HG03520 (cell line): Measurements from ENCODE around the gene BCL11A.

Experiments used
- ATAC-seq: cut with Tn5 transposase; IDR thresholded peaks from one replicate; pipeline ENCODE4 v1.9.1; 2021; ENCODE audit warnings: mild to moderate bottlenecking, moderate library complexity; ENCODE audit not compliant: unreplicated experiment

BCL11A gene

GRCh38 chr2:60472041-60472440 is 81.4 kb downstream of the BCL11A start:
- ATAC-seq = no peak

DNA sequence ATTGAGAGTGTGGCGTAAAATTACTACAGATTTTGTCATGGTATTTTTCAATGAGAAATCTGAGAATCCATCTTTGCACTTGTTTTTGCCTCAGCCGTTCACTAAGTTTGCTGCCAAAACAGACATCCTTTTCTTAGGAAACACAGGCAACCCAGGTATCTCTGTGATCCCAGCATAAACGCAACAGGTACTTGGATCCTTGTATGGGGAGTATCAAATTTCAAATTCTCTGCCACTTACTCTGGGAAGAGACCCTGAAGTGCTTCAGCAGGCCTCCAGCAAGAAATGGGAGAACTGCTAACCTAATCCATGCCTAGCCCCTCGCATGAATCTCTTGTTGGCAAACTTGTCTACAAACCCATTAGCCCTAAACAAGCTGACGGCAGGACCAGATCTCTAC is 83.1 kb downstream of the BCL11A start:
- ATAC-seq = no peak

DNA sequence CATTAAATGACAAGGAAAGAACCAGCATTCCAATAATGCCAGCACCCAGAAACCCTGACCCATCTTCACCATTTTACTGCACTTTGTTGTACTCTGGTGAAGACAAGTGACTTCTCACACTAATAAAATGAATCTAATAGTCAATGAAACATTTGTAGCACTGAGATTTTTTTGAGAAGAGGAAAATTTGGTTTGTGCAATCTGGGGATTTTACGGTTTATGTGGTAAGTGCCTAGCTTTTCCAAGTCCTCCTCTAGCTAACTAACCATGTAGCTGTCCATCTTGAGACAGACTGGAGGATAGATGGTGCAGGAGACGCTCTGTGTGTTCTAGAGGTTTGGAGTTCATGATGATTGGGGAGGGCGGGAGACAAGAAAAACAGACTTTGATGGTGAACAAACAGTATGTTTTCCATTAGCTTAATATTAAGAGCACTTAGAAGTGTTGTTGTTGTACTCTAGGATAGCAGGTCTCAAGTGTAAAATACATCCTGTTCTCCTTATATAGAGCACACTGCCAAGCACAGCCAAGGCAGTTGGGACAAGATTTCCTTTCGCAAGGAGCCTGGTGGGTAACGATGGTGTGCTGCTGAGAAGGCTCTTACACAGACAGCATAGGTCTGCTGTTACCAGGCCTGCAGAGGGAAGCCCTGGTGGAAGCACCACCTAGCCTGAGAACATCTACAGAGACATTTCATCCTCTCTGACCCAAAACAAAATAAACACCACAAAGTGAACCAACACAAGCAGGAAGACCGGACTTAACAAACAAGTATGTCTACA is 83.7 kb downstream of the BCL11A start:
- no peak for ATAC-seq

GRCh38 chr2:60468382-60469085 is 84.9 kb downstream of the BCL11A start:
- ATAC-seq = no peak

- ATAC-seq = no peak
These were observed 87.2 kb downstream of the BCL11A start for GRCh38 chr2:60466161-60466702.

DNA sequence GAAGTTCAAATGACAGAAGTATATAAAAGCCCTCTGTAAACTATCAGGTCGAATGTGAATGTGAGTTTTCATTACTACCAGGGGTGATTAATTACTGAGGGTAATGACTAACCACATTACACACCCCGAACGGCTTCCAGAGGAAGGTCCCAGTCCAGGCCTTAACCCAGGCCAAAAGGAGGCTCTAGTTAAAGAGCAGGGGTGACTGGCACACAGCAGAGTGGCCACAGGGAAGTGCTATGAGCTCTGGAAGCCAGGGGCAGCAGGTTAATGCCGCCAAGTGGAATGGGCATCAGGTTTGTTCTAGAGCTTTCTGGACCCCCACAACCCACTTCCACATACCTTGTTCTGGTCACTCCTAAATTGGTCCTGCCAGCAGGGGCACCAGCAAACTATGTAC is 87.7 kb downstream of the BCL11A start:
- ATAC-seq = no peak

DNA sequence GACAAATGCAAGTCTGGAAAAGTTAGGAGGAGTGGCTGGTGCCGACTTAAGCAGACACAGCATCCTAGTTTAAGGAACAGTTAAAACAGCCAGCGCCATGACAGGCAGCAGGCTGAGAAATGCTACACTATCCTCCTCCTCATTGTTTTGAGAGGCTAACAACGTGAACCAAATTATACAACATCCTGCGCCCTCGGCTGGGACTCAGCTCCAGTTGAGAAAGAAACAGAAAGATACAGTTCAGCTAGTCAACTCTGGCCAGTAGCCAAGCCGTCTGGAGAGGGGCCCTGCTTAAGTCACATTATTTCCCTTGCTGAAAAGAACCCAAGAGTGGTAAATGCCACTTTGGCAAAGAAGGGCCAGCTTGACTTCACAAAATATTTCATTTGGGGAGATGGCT is 90.2 kb downstream of the BCL11A start:
- no peak for ATAC-seq

- ATAC-seq = no peak
These were observed 91.9 kb downstream of the BCL11A start for GRCh38 chr2:60461421-60462108.

- no peak for ATAC-seq
These were observed 92.7 kb downstream of the BCL11A start for GRCh38 chr2:60460577-60461420.

DNA sequence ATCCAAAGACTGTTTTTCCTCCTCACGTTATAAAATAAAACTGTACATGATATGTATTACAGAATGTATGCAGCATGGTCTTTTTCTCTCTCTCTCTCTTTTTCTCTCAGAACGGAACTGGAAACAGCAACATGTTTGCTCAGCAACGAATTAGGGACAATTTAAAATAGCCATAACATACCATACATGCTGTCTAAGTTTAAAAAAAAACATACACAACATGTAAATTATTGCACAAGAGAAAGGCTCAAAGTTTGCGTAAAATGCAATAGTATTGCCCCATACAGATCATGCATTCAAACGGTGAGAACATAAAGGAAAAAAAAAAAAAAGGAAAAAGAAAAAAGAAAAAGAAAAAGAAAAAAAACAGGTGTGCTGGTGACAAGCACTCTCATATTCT is 93.6 kb downstream of the BCL11A start:
- no peak for ATAC-seq

DNA sequence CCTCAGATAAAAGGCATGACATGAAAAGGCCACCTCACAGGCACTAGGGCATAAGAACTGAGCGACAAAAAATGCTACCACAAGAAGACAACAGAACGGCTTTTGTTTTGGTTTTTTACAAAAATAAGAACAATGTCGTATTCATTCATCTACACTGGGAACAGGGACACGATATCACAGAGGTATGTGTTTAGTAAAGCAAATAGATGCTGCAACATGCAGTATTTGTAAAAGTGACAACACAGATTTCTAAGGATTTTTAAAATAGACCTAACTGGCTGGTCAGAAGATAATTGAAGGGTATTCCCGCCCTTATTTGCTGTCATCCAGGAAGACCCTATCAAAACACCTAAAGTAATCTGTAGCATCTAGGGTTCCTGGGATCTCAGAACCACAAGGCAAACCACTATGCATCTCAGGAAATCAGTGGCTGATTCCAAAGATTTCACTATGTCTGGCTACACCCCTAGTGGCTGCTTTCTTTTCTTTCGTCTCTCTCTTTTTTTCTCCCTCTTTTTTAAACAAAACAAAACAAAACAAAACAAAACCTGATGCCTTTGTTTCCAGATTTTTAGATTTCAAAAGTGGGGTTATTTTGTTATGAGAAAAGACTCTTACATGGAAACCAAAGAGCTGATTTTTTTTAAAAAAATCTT is 97.2 kb downstream of the BCL11A start:
- ATAC-seq = no peak

DNA sequence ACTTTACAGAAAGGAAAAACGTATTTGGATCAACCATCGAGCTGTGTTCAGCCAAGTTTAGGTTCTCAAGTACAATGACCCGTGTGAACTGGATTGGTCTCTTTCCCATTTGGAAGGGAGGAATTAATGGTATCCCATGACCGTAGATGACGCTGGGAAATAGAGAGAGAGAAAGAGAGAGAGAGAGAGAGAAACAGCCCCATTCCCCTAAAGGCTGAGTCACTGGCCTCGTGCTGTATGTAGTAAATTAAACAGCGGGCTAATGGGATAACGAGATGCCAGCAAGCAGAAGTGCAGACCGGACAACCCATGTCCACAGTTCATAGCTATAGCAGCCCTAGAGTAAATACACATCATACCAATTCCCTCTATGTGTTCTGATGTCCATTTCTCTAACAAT is 99.6 kb downstream of the BCL11A start:
- no peak for ATAC-seq

DNA sequence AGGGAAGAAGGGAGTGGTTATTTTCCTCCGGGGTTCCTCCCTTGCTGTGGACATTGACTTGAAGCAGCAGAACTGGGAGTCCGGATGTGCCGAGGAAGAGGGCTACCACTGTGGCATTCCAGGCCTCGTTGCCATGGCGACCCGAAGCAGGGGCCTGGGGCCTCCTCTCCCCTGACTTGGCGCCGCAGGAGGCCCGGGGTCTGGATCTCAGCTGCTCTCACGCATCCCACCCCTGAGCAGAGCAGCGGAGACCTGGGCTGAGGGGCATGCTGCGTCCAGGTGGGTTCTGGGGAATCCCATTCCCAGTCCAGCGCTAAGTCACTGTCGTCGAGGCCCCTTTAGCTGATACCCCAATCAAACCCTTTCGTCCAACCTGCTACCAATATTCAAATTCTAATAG is 100.2 kb downstream of the BCL11A start:
- ATAC-seq = no peak

DNA sequence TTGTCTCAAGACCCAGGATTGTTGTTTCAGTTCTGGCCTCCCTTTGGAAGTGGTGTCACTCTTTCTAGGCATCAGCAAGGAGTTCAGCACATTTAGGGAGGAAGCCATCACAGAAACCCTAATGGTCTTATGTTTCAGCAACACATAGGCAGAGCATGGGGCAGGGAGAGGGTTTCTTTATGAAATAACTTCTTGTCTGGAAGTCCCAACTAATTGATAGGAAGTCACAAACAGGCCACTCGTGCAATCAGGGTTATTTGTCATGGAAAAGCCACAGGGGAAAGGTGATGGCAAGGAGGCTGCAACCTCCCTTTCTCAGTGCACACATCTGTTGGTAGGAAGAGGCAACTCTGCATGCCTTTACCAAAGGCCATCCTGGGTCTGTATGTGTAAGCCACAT is 103.0 kb downstream of the BCL11A start:
- no peak for ATAC-seq

DNA sequence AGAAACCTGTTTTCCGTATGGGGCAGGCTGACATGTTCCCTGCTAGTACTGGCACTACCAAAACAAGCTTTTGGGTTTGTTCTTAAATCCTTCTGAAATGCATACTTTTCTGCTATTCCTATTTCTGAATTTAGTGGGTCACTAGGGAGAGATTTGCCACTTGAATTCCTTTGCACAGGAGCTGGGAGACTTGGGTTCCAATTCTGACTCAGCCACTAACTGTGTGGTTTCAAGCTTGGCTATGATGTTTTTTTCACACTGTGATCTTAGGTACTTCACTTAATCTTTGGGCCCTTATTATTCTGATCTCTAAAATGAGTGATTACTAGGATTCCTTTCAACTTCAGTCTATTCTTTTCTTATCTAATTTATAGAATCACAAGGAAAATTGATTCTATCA is 105.5 kb downstream of the BCL11A start:
- no peak for ATAC-seq

DNA sequence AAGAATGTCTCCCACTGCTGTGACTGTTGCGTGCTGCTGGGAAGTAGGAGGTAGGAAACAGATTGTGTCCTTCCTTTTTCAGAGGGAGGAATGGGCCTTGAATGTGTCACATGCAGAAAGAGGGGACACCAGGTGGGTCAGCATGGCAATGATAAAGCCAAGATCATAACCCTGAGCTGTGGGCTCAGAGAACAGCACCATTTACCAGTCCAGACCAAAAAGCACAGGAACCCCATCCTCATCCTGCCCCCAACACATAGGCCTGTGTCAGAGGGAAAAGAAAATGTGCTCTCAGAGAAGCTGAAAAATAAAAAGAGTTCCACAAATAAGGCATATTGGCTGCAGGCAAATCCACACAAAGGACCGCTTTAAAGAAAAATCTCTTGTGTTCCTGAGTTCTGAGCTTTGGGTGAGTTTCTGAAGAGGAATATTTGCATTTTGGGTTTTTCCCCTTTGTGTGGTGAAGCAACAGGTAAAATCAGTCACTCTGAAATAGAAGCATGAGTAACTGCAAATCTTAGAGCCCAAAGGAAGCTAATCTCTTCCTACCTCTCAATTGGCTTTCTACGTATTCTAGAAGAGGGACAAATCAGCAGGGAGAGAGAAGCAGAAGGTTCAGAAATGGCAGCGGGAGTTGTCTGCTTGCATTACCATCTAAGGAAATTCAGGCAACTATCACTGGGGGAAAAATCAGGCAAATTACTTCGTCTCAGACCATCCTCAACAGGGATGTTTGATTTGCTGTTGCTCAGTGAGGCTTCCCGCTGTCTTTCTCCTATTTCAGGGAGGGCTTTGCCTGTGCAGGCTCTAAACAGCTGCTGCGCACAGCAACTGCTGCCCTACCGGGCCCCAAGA is 106.8 kb downstream of the BCL11A start:
- peak; percentile 84 for ATAC-seq

DNA sequence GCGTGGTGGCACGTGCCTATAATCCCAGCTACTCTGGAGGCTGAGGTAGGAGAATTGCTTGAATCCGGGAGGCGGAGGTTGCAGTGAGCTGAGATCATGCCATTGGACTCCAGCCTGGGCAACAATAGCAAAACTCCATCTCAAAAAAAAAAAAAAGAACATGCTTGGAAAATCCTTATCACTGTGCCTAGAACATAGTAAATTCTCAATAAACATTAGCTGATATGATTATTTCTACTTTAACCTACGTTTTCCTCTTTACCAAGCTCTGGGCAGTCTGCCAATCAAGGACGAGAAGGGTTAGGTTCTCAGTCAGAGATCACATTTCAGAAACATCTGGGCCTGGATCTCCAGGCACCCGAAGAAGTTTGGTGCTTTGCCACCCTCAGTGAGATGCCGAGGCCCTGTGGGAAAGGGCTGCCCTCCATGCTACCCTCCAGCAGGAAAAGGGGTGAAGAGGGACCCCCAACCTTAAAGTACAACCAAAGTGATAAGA is 107.7 kb downstream of the BCL11A start:
- no peak for ATAC-seq

DNA sequence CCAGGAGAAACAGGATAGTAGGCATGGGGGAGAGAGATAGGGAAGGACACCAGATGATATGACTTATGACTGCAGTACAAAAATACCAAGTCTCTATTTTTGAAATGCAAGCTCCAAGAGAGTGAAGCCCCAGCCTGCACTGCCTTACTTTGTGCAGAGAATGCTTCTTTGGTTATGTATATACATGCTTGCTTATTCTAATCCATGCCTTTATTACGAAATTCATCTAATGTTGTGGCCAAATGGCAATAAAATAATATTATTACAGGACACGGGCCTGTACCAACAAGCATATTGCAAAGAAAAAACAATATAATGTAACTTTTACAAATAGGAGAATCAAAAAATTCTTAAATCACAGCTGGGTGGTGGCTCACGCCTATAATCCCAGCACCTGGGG is 110.8 kb downstream of the BCL11A start:
- no peak for ATAC-seq

- ATAC-seq = no peak
These were observed 111.7 kb downstream of the BCL11A start for GRCh38 chr2:60441800-60442199.
